Activated T-helper 1 cell treated with anti-CD3 and anti-CD28 coated beads, Interleukin-2, amount 50 U/mL, for 16 hours (primary cell): ENCODE measurements around the gene MAP4K5.

ENCODE experiments used
- DNase-seq, 2 donors: peaks; one replicate each; pipeline ENCODE4 v3.0.0-alpha.2; 2020; ENCODE audit warnings: low read depth in 1 of 2, low spot score in 1 of 2

Gene MAP4K5

DNA sequence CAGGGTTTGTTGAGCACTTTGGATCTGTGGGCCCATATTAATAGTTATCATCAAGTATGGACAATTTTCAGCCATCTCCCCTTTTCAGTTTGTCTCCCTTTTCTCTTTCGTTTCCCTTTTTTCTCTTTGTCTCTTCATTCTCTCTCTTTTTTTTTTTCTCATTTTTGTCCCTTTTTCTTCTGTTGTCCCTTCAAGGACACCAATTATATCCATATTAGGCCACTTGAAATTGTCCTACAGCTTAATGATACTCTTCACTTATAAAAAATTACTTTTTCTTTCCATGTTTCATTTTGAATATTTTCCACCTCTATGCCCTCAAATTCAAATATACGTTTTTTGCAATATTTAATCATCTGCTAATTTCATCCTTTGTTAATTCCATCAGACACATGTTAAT, 53.3 kb downstream of the MAP4K5 start:
- no peak for DNase-seq

- no peak for DNase-seq
Measured at GRCh38 chr14:50477760-50478159, 54.6 kb downstream of the MAP4K5 start.

DNA sequence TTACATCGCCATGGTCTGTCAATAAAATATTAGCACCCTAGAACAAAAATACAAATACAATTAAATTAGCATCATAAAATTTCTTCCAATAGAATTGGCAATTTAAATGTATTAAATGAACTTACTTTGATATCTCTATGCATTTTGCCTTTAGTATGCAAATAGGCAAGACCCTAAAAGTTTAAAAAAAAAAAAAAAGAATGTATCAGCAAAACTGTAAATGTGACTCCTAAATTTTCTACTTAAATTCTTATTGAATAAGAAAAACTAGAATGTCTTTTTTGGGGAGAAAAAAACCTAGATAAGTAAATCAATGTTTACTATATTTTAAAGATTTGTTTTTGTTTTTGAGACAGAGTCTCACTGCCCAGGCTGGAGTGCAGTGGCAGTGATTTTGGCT, 56.2 kb downstream of the MAP4K5 start:
- no peak for DNase-seq

GRCh38 chr14:50475460-50475859, 56.9 kb downstream of the MAP4K5 start:
- no peak for DNase-seq

DNA sequence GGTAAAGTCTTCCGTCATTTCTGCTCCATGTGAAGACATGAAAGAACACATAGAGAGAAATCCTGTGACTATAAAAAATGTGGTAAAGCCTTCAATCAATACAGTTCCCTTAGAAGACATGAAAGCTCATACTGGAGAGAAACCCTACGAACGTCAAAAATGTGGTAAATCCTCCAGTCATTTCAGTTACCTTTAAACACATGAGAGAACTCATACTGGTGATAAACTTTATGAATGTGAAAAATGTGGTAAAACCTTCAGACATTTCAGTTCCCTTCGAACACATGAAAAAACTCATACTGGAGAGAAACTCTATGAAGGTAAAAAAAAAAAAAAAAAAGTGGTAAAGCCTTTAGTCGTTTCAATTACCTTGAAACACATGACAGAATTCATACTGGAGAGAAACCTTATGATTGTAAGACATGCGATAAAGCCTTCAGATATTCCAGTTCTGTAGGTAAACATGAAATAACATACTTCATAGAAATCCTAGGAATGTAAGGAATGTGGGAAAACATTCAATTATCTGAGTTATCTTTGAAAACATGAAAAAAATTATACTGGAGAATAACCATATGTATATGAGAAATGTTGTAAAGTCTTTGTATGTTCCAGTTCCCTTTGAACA, 60.4 kb downstream of the MAP4K5 start:
- DNase-seq = no peak

- DNase-seq = no peak
Measured at GRCh38 chr14:50469982-50470381, 62.4 kb downstream of the MAP4K5 start.

DNA sequence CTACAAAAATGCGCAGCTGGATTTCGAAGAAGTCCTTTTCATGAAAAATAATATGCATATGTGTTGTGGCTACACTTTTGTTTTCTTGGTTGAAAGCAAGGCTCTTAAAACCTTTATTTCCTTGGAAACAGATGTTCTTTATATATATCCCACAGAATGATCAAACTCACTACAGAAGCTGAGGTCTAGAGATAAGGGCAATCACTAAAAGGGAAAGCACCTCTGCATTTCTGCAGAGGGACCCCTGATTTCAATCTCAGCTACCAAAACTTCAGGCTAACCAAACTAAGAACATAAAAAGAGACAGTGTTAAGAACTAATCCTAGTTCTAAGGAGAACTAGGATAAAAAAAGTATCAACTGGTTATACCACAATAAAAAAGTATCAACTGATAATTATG, 70.3 kb downstream of the MAP4K5 start:
- DNase-seq = no peak

- no peak for DNase-seq
Measured at GRCh38 chr14:50453869-50454268, 78.5 kb downstream of the MAP4K5 start.

- no peak for DNase-seq
Measured at GRCh38 chr14:50452979-50453705, 79.2 kb downstream of the MAP4K5 start.

- DNase-seq = no peak
Measured at GRCh38 chr14:50452296-50452695, 80.1 kb downstream of the MAP4K5 start.

DNA sequence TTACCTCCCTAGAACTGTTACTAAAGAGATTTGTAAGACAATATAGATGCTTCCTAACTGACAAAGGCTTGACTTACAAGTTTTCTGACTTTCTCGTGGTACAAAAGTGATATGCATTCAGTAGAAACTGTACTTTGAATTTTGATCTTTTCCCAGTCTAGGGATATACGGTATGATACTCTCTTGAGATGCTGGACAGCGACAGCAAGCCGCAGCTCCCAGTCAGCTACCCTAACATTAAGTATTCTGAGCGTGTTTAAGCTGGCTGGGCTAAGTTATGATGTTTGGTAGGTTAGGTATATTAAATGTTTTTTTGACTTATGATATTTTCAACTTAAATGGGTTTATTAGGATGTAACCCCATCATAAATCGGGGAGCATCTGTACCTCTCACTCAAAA, 80.5 kb downstream of the MAP4K5 start:
- DNase-seq = no peak

DNA sequence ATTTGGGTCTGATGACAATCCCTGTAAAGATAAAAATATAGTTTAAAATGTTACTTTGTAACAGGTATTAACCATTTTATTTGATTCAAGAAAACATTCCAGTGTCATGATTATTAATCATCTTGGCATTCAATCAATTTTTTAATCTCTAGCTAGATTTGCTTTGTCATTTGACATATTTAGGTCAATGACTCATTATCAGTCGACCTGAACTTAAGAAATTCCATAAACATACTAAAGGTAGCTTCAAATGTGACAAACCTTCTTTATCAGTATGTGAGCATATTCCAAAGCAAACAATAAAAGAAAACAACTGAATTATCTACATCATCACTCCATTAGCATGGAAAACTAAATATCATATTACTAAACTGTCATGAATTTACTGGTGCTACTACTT, 84.9 kb downstream of the MAP4K5 start:
- no peak for DNase-seq

DNA sequence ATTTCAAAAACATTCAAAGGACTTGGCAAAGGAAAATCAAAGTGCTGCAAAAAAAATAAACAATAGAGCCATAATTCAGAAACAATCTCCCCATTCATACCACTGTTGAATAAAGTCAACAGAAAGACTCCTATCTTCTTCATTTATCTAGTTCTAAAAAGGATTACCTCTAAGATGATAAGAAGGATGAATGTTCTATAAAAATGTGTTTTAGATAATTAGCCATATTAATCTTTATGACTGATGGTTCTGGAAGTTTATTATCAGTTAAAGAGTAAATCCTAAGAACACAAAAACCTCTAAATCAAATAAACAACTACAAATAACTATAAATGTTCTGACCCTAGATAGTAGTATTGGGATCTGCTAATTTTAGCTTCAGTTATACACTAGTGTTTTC, 97.8 kb downstream of the MAP4K5 start:
- DNase-seq = no peak

DNA sequence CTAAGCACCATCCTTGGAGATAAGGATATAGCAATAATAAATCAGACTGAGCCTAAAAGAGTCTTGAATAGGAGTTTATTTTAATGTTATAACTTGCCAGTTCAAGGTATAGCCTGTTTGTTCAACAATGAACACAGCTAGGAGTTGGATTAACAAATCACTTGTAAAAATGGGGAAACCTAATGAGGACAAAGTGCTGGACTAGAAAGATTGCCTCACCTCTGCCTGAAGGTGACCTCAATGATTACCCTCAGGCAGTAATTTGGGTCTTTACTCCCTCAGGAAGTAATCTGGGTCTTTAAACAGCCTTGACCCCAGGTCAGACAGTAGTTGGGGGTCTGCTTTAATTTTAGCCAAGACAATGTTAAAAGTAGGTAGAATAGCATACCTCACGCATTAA, 100.2 kb downstream of the MAP4K5 start:
- DNase-seq = no peak

DNA sequence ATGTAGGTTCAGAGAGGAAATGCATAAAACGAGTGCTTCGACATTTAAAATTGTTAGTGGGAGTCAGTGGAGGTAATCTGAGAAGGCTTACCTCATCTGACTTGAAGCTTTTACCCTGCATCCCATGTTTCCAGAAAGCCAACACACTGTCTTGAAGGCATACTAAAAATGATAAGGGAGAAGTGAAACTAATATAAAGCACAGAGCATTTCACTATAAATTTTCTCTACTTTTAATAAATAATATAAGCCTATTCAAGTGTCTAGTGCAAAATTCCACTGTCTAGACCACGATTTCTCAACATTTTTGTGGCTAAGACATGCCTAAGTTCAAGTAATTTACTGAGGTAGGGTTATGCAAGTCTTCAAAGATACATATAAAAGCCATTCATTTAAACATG, 106.6 kb downstream of the MAP4K5 start:
- no peak for DNase-seq

GRCh38 chr14:50425105-50425504, 107.3 kb downstream of the MAP4K5 start:
- DNase-seq = no peak

GRCh38 chr14:50423529-50423928, 108.8 kb downstream of the MAP4K5 start:
- no peak for DNase-seq

- DNase-seq = no peak
Measured at GRCh38 chr14:50421499-50421898, 110.9 kb downstream of the MAP4K5 start.

DNA sequence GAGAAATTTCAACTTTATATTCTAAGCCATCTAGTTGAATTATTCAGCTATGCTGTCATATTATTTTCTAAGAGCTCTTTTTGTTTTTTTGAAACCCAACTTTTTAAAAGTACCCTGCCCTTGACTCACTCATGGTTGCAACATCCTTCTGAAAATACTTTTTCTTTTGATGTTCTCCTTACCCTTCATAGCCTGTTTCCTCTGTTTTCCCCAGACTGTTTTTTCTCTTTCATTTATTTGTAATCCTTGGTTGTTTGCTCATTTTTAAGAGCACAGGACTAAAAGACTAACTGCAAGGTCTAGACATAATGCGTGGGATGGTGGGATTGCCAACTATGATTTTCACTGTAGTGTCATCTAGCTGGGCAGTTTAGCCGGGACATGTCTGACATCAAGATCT, 114.5 kb downstream of the MAP4K5 start:
- DNase-seq = no peak

- DNase-seq = no peak
Measured at GRCh38 chr14:50410921-50411320, 121.4 kb downstream of the MAP4K5 start.

DNA sequence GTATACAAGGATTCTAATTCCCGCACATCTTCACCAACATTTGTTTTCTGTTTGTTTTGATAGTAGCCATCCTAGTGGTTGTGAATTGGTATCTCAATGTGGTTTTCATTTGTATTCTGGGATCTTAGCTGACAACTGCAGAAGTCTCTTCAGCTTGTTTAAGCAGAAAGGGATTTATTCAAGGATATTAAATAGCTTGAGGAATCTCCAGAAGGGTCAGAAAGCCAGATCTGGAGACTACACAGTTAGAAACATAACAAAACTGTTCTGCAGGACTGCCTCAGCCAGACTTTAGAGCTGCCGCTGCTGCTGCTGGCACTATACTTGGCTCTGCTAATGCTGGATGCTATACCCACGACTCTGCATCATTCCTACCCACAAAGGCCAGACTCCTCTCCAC, 122.3 kb downstream of the MAP4K5 start:
- no peak for DNase-seq

- DNase-seq = no peak
Measured at GRCh38 chr14:50407111-50407812, 125.1 kb downstream of the MAP4K5 start.
